Naive thymus-derived CD8-positive, alpha-beta T cell (primary cell): ENCODE data around the gene ADAP1. TPM values are rescaled to one million over a fixed set of nuclear protein-coding genes. Genes with fewer than 3 reads are reported as not detected.

Experiments
- ATAC-seq, 2 donors: fragments of 150-1000 bp; cut with Tn5 transposase in 1 of 2; sonication (Bioruptor Pico), chemical (Tn5 transposase) in 1 of 2; 1 replicate in 1 of 2; 2 replicates in 1 of 2; pipeline ENCODE4 v1.10.0; 2021; ENCODE audit warnings: mild to moderate bottlenecking in 2 of 2, moderate library complexity in 2 of 2
- POLR2A ChIA-PET: fragments of 350-600 bp; sonication (Branson Sonifier 250); formaldehyde crosslinking; loops from one replicate; lab custom pipeline; 2021; ENCODE audit warnings: antibody characterized with exemption; lab: Charles Lee
- DNase-seq, 10 donors: peaks; one replicate each; pipeline versions ENCODE4 v3.0.0 to v3.0.0-alpha.2; 2020 to 2022
- H3K27ac Mint-ChIP-seq, 10 donors: one replicate each; pipeline ENCODE4 v1.8.0; 2020 to 2022; ENCODE audit warnings: mild to moderate bottlenecking in 10 of 10, mixed read lengths in 10 of 10, moderate library complexity in 4 of 10, inconsistent platforms in 1 of 10
- H3K27me3 Mint-ChIP-seq, 5 donors: one replicate each; pipeline ENCODE4 v1.8.0; 2021 to 2022; ENCODE audit warnings: mixed read lengths in 5 of 5
- H3K36me3 Mint-ChIP-seq, 3 donors: one replicate each; pipeline ENCODE4 v1.8.0; 2020 to 2022; ENCODE audit warnings: mixed read lengths in 3 of 3, mild to moderate bottlenecking in 2 of 3, inconsistent platforms in 1 of 3
- H3K4me1 Mint-ChIP-seq, 4 donors: one replicate each; pipeline ENCODE4 v1.8.0; 2021 to 2022; ENCODE audit warnings: mixed read lengths in 4 of 4
- H3K4me3 Mint-ChIP-seq, 10 donors: one replicate each; pipeline ENCODE4 v1.8.0; 2020 to 2022; ENCODE audit warnings: mild to moderate bottlenecking in 10 of 10, mixed read lengths in 10 of 10, moderate library complexity in 6 of 10, inconsistent platforms in 1 of 10
- H3K9me3 Mint-ChIP-seq, 9 donors: one replicate each; pipeline ENCODE4 v1.8.0; 2020 to 2022; ENCODE audit warnings: mixed read lengths in 9 of 9, mild to moderate bottlenecking in 3 of 9, inconsistent platforms in 1 of 9, moderate library complexity in 1 of 9
- polyA plus RNA-seq, 3 donors: library from polyadenylated mRNA; unstranded; fragments of 300-500 nt; fragmentation: Illumina TruSeq; gene quantifications; one replicate each; pipeline ENCODE4 v1.2.3, GENCODE V29; 2021
- total RNA-seq, 8 experiments: library from RNA in 2 of 8; stranded (reverse) in 2 of 8; gene quantifications; one replicate each; pipeline ENCODE4 v1.2.3 and lab custom pipeline; 2021 to 2026

The ADAP1 gene
- total and polyA plus RNA-seq, 5 experiments from 2014 or later, result 7.6 to 18.4 (median 12.4) TPM

GRCh38 chr7:977326-978048 is 23.0 kb upstream of the ADAP1 start:
- H3K4me3 Mint-ChIP-seq, result peak overlapping the region in 1 of 10 donors; percentile 41

GRCh38 chr7:976901-977325 is 22.4 kb upstream of the ADAP1 start:
- Mint-ChIP-seq H3K4me1 (peaks cover 4 to 29% (median 17%) of the 10 kb centered on the region in 4 donors), H3K27me3 (no peaks in the 10 kb centered on the region), H3K36me3 (peaks cover 0 to 16% (median 0%) of the 10 kb centered on the region in 3 donors), H3K9me3 (no peaks in the 10 kb centered on the region), H3K4me3 (peak overlapping the region in 3 of 10 donors; percentile 39 to 65 (median 53)), H3K27ac (peak overlapping the region in 1 of 10 donors; percentile 7)
- DNase-seq (no peak), ATAC-seq (no peak)
- POLR2A ChIA-PET, result interaction anchor here (1.1 to 4.9 kb wide), 2 partner anchors 17 to 66 kb away, joined by 3 to 21 read pairs; no protein-coding TSS in a partner anchor

More at GRCh38 chr7:977326-978048, 23.0 kb upstream of the ADAP1 start:
- ATAC-seq (no peak), DNase-seq (no peak)
- Mint-ChIP-seq H3K4me1 (peaks cover 3 to 23% (median 12%) of the 10 kb centered on the region in 4 donors), H3K27ac (no peak overlapping the region), H3K9me3 (no peaks in the 10 kb centered on the region), H3K27me3 (no peaks in the 10 kb centered on the region), H3K36me3 (peaks cover 0 to 10% (median 0%) of the 10 kb centered on the region in 3 donors)
- POLR2A ChIA-PET, result interaction anchor here (0.5 to 4.9 kb wide), 3 partner anchors 16 to 158 kb away, joined by 3 to 21 read pairs (median 3); no protein-coding TSS in a partner anchor

- DNase-seq (no peak), ATAC-seq (no peak)
- H3K4me3 Mint-ChIP-seq, result peak overlapping the region in 9 of 10 donors; percentile 39 to 95 (median 85)
- no peaks in the 10 kb centered on the region for H3K27me3 Mint-ChIP-seq
- H3K36me3 Mint-ChIP-seq, result peaks cover 0 to 24% (median 0%) of the 10 kb centered on the region in 3 donors
- H3K9me3 Mint-ChIP-seq, result no peaks in the 10 kb centered on the region
- peak overlapping the region in 6 of 10 donors; percentile 15 to 91 (median 52) for H3K27ac Mint-ChIP-seq
- POLR2A ChIA-PET, result interaction anchor here (0.5 to 4.9 kb wide), 19 partner anchors 8 to 185 kb away, joined by 3 to 41 read pairs (median 5); partner anchors contain the start of genes ADAP1, GET4, GPR146 and ZFAND2A
- peaks cover 9 to 37% (median 24%) of the 10 kb centered on the region in 4 donors for H3K4me1 Mint-ChIP-seq
Measured at GRCh38 chr7:975702-976473, 21.4 kb upstream of the ADAP1 start.

- ATAC-seq (peak; percentile 89 to 91), DNase-seq (peak; percentile 83 to 95 (median 90))
- Mint-ChIP-seq H3K9me3 (no peaks in the 10 kb centered on the region), H3K4me3 (peak within 1 kb of the TSS; percentile 83 to 95 (median 90)), H3K36me3 (peaks cover 0 to 32% (median 0%) of the 10 kb centered on the region in 3 donors), H3K27ac (peak within 1 kb of the TSS; percentile 74 to 94 (median 91)), H3K27me3 (no peaks in the 10 kb centered on the region), H3K4me1 (peaks cover 10 to 39% (median 27%) of the 10 kb centered on the region in 4 donors)
- POLR2A ChIA-PET, result interaction anchor here (0.5 to 4.9 kb wide), 23 partner anchors 8 to 185 kb away, joined by 3 to 41 read pairs (median 5); partner anchors contain the start of genes ADAP1, GET4, GPR146 and ZFAND2A
Measured at GRCh38 chr7:974820-975681, 20.6 kb upstream of the ADAP1 start, which contains the start of gene COX19. Gene COX19, minus strand, starts transcription at chr7:975549. Its CDS starts 40 bp downstream, at chr7:975509.

- H3K36me3 Mint-ChIP-seq, result peaks cover 0 to 41% (median 0%) of the 10 kb centered on the region in 3 donors
- peak overlapping the region; percentile 74 to 94 (median 91) for H3K27ac Mint-ChIP-seq
- ATAC-seq (no peak), DNase-seq (no peak)
- peaks cover 10 to 39% (median 28%) of the 10 kb centered on the region in 4 donors for H3K4me1 Mint-ChIP-seq
- H3K4me3 Mint-ChIP-seq, result peak overlapping the region; percentile 83 to 95 (median 90)
- H3K9me3 Mint-ChIP-seq, result no peaks in the 10 kb centered on the region
- POLR2A ChIA-PET, result interaction anchor here (0.6 to 4.9 kb wide), 13 partner anchors 11 to 186 kb away, joined by 3 to 41 read pairs (median 5); partner anchors contain the start of genes ADAP1, GPR146 and ZFAND2A
- no peaks in the 10 kb centered on the region for H3K27me3 Mint-ChIP-seq
Measured at GRCh38 chr7:974172-974571, 19.7 kb upstream of the ADAP1 start.

GRCh38 chr7:973312-973711 is 18.8 kb upstream of the ADAP1 start:
- ATAC-seq, result no peak
- DNase-seq, result no peak
- Mint-ChIP-seq H3K4me1 (peaks cover 10 to 39% (median 28%) of the 10 kb centered on the region in 4 donors), H3K27ac (peak overlapping the region in 3 of 10 donors; percentile 7 to 52 (median 22)), H3K36me3 (peaks cover 0 to 49% (median 0%) of the 10 kb centered on the region in 3 donors), H3K9me3 (no peaks in the 10 kb centered on the region), H3K27me3 (no peaks in the 10 kb centered on the region), H3K4me3 (peak overlapping the region; percentile 33 to 75 (median 51))
- POLR2A ChIA-PET, result interaction anchor here (0.9 to 3.2 kb wide), 3 partner anchors 16 to 64 kb away, joined by 4 to 41 read pairs (median 7); no protein-coding TSS in a partner anchor

GRCh38 chr7:972676-973309 is 18.3 kb upstream of the ADAP1 start:
- DNase-seq, result no peak
- ATAC-seq, result no peak
- Mint-ChIP-seq H3K9me3 (no peaks in the 10 kb centered on the region), H3K4me1 (peaks cover 12 to 39% (median 29%) of the 10 kb centered on the region in 4 donors), H3K27ac (peak overlapping the region in 2 of 10 donors; percentile 7 to 22), H3K27me3 (no peaks in the 10 kb centered on the region), H3K36me3 (peaks cover 0 to 54% (median under 1%) of the 10 kb centered on the region in 3 donors), H3K4me3 (peak overlapping the region; percentile 33 to 75 (median 51))
- POLR2A ChIA-PET, result interaction anchor here (1.3 to 3.2 kb wide), 2 partner anchors 15 to 50 kb away, joined by 4 to 41 read pairs; no protein-coding TSS in a partner anchor

- DNase-seq (no peak), ATAC-seq (no peak)
- no peaks in the 10 kb centered on the region for H3K9me3 Mint-ChIP-seq
- H3K27ac Mint-ChIP-seq, result peak overlapping the region in 4 of 10 donors; percentile 5 to 52 (median 42)
- H3K36me3 Mint-ChIP-seq, result peaks cover 0 to 61% (median 5%) of the 10 kb centered on the region in 3 donors
- peaks cover 16 to 39% (median 32%) of the 10 kb centered on the region in 4 donors for H3K4me1 Mint-ChIP-seq
- POLR2A ChIA-PET, result interaction anchor here (0.6 to 1.3 kb wide), 2 partner anchors 14 to 24 kb away, joined by 3 to 4 read pairs; no protein-coding TSS in a partner anchor
- peak overlapping the region in 3 of 10 donors; percentile 14 to 65 (median 28) for H3K4me3 Mint-ChIP-seq
- no peaks in the 10 kb centered on the region for H3K27me3 Mint-ChIP-seq
Measured at GRCh38 chr7:972110-972509, 17.6 kb upstream of the ADAP1 start.

- Mint-ChIP-seq H3K4me1 (peaks cover 21 to 44% (median 35%) of the 10 kb centered on the region in 4 donors), H3K27me3 (no peaks in the 10 kb centered on the region), H3K9me3 (no peaks in the 10 kb centered on the region), H3K36me3 (peaks cover 0 to 70% (median 5%) of the 10 kb centered on the region in 3 donors), H3K4me3 (peak overlapping the region in 2 of 10 donors; percentile 6 to 12), H3K27ac (peak overlapping the region in 2 of 10 donors; percentile 0 to 44)
- DNase-seq (no peak), ATAC-seq (no peak)
- POLR2A ChIA-PET, result no interaction called here
Measured at GRCh38 chr7:970744-971143, 16.3 kb upstream of the ADAP1 start.

GRCh38 chr7:969403-969802 is 14.9 kb upstream of the ADAP1 start:
- no peak for ATAC-seq
- Mint-ChIP-seq H3K27ac (no peak overlapping the region), H3K9me3 (no peaks in the 10 kb centered on the region), H3K4me3 (no peak overlapping the region), H3K27me3 (no peaks in the 10 kb centered on the region), H3K4me1 (peaks cover 23 to 48% (median 42%) of the 10 kb centered on the region in 4 donors), H3K36me3 (peaks cover 0 to 70% (median 5%) of the 10 kb centered on the region in 3 donors)
- POLR2A ChIA-PET, result no interaction called here
- no peak for DNase-seq
